Trophoblast cell (in vitro differentiated cells and primary cell): ENCODE measurements around the gene CFAP70.

Experiments
- DNase-seq, 2 donors: peaks; one replicate each; pipeline ENCODE4 v3.0.0-alpha.2; 2016
- H2AFZ ChIP-seq: 2 replicates; pipeline ENCODE4 v1.6.1; 2013; ENCODE audit warnings: low read length, moderate library complexity, mild to moderate bottlenecking; ENCODE audit not compliant: insufficient read depth, poor library complexity
- H2AK5ac ChIP-seq: 2 replicates; pipeline ENCODE4 v1.6.1; 2013; ENCODE audit warnings: mild to moderate bottlenecking, low read length
- H2BK120ac ChIP-seq: 2 replicates; pipeline ENCODE4 v1.6.1; 2013; ENCODE audit warnings: low read length, mild to moderate bottlenecking, moderate library complexity; ENCODE audit not compliant: insufficient read depth, poor library complexity
- H2BK12ac ChIP-seq: 2 replicates; pipeline ENCODE4 v1.6.1; 2013; ENCODE audit warnings: mild to moderate bottlenecking, low read length, moderate library complexity
- H2BK5ac ChIP-seq: 2 replicates; pipeline ENCODE4 v1.6.1; 2013; ENCODE audit warnings: low read length, low read depth, moderate library complexity, mild to moderate bottlenecking; ENCODE audit not compliant: poor library complexity
- H3K14ac ChIP-seq: 2 replicates; pipeline ENCODE4 v1.6.1; 2013; ENCODE audit warnings: mild to moderate bottlenecking, low read length
- H3K18ac ChIP-seq: 2 replicates; pipeline ENCODE4 v1.6.1; 2013; ENCODE audit warnings: mild to moderate bottlenecking, low read length
- H3K23ac ChIP-seq: 2 replicates; pipeline ENCODE4 v1.6.1; 2013; ENCODE audit warnings: low read length
- H3K27ac ChIP-seq: 2 replicates; pipeline ENCODE4 v1.5.1; 2013; ENCODE audit warnings: low read depth, mild to moderate bottlenecking, inconsistent platforms, low read length, moderate library complexity
- H3K27me3 ChIP-seq: 2 replicates; pipeline ENCODE4 v1.6.1; 2013; ENCODE audit warnings: inconsistent platforms, mild to moderate bottlenecking, low read length, moderate library complexity; ENCODE audit not compliant: insufficient read depth
- H3K36me3 ChIP-seq, 2 experiments: 1 replicate in 1 of 2; 2 replicates in 1 of 2; pipeline ENCODE4 v1.6.1; 2013; ENCODE audit warnings: low read length in 2 of 2, mild to moderate bottlenecking in 2 of 2, moderate library complexity in 1 of 2; ENCODE audit not compliant: insufficient read depth in 2 of 2, control insufficient read depth in 1 of 2
- H3K4ac ChIP-seq: 2 replicates; pipeline ENCODE4 v1.6.1; 2013; ENCODE audit warnings: low read depth, mild to moderate bottlenecking, low read length, moderate library complexity
- H3K4me1 ChIP-seq, 2 experiments: 1 replicate in 1 of 2; 2 replicates in 1 of 2; pipeline ENCODE4 v1.6.1; 2013; ENCODE audit warnings: low read length in 2 of 2, mild to moderate bottlenecking in 2 of 2, moderate library complexity in 1 of 2; ENCODE audit not compliant: insufficient read depth in 2 of 2, control insufficient read depth in 1 of 2
- H3K4me2 ChIP-seq: 2 replicates; pipeline ENCODE4 v1.6.1; 2013; ENCODE audit warnings: inconsistent platforms, mild to moderate bottlenecking, low read length, moderate library complexity
- H3K4me3 ChIP-seq: 2 replicates; pipeline ENCODE4 v1.5.1; 2013; ENCODE audit warnings: mild to moderate bottlenecking, low read depth, low read length, inconsistent platforms
- H3K79me1 ChIP-seq: one replicate; pipeline ENCODE4 v1.6.1; 2013; ENCODE audit warnings: low read length
- H3K79me2 ChIP-seq: 2 replicates; pipeline ENCODE4 v1.6.1; 2013; ENCODE audit warnings: low read length, mild to moderate bottlenecking; ENCODE audit not compliant: control insufficient read depth, insufficient read depth, poor library complexity
- H3K9ac ChIP-seq: 2 replicates; pipeline ENCODE4 v1.6.1; 2013; ENCODE audit warnings: mild to moderate bottlenecking, low read length
- H3K9me3 ChIP-seq: 2 replicates; pipeline ENCODE4 v1.6.1; 2013; ENCODE audit warnings: low read depth, mild to moderate bottlenecking, control low read depth, inconsistent platforms, low read length; ENCODE audit not compliant: insufficient read depth
- H4K12ac ChIP-seq: 2 replicates; pipeline ENCODE4 v1.6.1; 2013; ENCODE audit warnings: low read depth, mild to moderate bottlenecking, low read length, moderate library complexity
- H4K8ac ChIP-seq: 2 replicates; pipeline ENCODE4 v1.6.1; 2013; ENCODE audit warnings: low read depth, mild to moderate bottlenecking, low read length, moderate library complexity
- H4K91ac ChIP-seq: one replicate; pipeline ENCODE4 v1.6.1; 2013; ENCODE audit warnings: low read depth, mild to moderate bottlenecking, low read length, moderate library complexity
- WGBS: extraction: QIAGEN DNeasy Blood & Tissue Kit; methylation state at CpG from one replicate; pipeline ENCODE4 v1.1.7; 2013; ENCODE audit warnings: missing lambda C conversion rate; ENCODE audit not compliant: insufficient read length, insufficient coverage; ENCODE audit errors: extremely low coverage; 5-methylcytosine and 5-hydroxymethylcytosine counted together

Gene CFAP70

DNA sequence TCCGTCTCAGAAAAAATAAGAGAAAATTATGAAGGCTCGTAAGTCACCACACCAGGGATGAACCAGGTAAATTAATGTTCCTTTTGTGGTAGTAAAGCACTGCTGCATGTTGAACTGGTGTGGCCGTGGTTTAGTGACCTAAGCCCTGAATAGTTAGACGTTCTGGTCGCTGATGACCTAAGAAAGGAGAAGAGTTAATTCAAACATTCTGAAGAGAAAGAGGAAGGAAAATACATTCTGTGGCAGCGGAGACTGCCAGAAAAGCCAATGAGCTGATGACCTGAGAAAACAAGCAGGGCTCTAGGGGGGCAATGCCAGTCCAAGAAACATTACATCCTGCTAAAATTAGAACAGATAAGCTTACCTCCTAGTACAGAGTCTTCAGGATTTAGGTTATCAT, 129.1 kb downstream of the CFAP70 start:
- no peak for DNase-seq
- no peak overlapping the region for H4K91ac ChIP-seq
- no peak overlapping the region for H2BK5ac ChIP-seq
- H3K9me3 ChIP-seq = no peaks in the 10 kb centered on the region
- WGBS = no CpG with 5 or more reads among the region's 6 CpGs
- H3K4me2 ChIP-seq = no peak overlapping the region
- H3K4me1 ChIP-seq = no peaks in the 10 kb centered on the region
- no peak overlapping the region for H3K23ac ChIP-seq
- no peaks in the 10 kb centered on the region for H3K27me3 ChIP-seq
- H3K79me1 ChIP-seq = no peaks in the 10 kb centered on the region
- H2AFZ ChIP-seq = no peak overlapping the region
- H3K14ac ChIP-seq = no peak overlapping the region
- H2AK5ac ChIP-seq = no peak overlapping the region
- H3K18ac ChIP-seq = no peak overlapping the region
- no peak overlapping the region for H2BK120ac ChIP-seq
- H3K79me2 ChIP-seq = no peaks in the 10 kb centered on the region
- no peak overlapping the region for H3K9ac ChIP-seq
- no peak overlapping the region for H3K4me3 ChIP-seq
- H4K12ac ChIP-seq = no peak overlapping the region
- no peak overlapping the region for H3K27ac ChIP-seq
- H3K4ac ChIP-seq = no peak overlapping the region
- H3K36me3 ChIP-seq = peaks cover 10 to 11% of the 10 kb centered on the region in 2 experiments
- no peak overlapping the region for H2BK12ac ChIP-seq
- no peak overlapping the region for H4K8ac ChIP-seq

DNA sequence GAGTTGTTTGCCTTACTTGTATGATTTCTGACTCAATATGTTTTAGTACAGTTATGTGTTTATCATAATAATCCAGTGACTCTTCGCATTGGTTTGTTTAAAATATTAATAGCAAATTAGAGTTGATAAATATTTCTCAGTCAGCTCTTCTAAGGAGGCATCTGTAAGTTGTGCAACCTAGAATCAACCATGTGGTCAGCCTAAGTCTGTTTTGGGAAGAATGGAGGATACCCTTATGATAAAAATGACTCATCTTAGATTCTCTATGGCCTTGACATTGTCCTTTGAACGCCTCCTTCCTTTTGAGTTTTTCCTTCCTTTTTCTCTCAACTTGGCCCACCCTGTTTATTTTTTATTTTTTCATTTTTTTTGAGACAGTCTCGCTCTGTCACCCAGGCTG, 130.4 kb downstream of the CFAP70 start:
- no CpG with 5 or more reads among the region's 3 CpGs for WGBS

GRCh38 chr10:73226663-73227062, 132.0 kb downstream of the CFAP70 start:
- Histone ChIP-seq H3K27ac (no peak overlapping the region), H3K4ac (no peak overlapping the region), H3K4me3 (no peak overlapping the region), H2BK12ac (no peak overlapping the region), H2BK5ac (no peak overlapping the region), H3K23ac (no peak overlapping the region), H3K4me2 (no peak overlapping the region), H3K14ac (no peak overlapping the region), H4K91ac (no peak overlapping the region), H4K8ac (no peak overlapping the region), H3K36me3 (peaks cover 1 to 6% of the 10 kb centered on the region in 2 experiments), H3K79me1 (no peaks in the 10 kb centered on the region), H3K79me2 (no peaks in the 10 kb centered on the region), H4K12ac (no peak overlapping the region), H3K18ac (no peak overlapping the region), H2AK5ac (no peak overlapping the region), H3K9ac (no peak overlapping the region), H3K27me3 (no peaks in the 10 kb centered on the region), H3K4me1 (no peaks in the 10 kb centered on the region), H2BK120ac (no peak overlapping the region), H3K9me3 (no peaks in the 10 kb centered on the region), H2AFZ (no peak overlapping the region)
- DNase-seq = no peak

More for the DNA sequence above, 130.4 kb downstream of the CFAP70 start:
- no peaks in the 10 kb centered on the region for H3K79me1 ChIP-seq
- H2AFZ ChIP-seq = no peak overlapping the region
- H3K27ac ChIP-seq = no peak overlapping the region
- no peak for DNase-seq
- H3K36me3 ChIP-seq = peaks cover 7 to 9% of the 10 kb centered on the region in 2 experiments
- H3K4me1 ChIP-seq = no peaks in the 10 kb centered on the region
- H2BK12ac ChIP-seq = no peak overlapping the region
- no peak overlapping the region for H4K91ac ChIP-seq
- no peak overlapping the region for H2BK5ac ChIP-seq
- H2BK120ac ChIP-seq = no peak overlapping the region
- no peak overlapping the region for H4K12ac ChIP-seq
- no peaks in the 10 kb centered on the region for H3K79me2 ChIP-seq
- no peak overlapping the region for H3K9ac ChIP-seq
- no peak overlapping the region for H3K23ac ChIP-seq
- no peak overlapping the region for H3K4me2 ChIP-seq
- H3K27me3 ChIP-seq = no peaks in the 10 kb centered on the region
- no peak overlapping the region for H3K4ac ChIP-seq
- no peak overlapping the region for H2AK5ac ChIP-seq
- no peak overlapping the region for H3K4me3 ChIP-seq
- H3K18ac ChIP-seq = no peak overlapping the region
- no peaks in the 10 kb centered on the region for H3K9me3 ChIP-seq
- no peak overlapping the region for H3K14ac ChIP-seq
- no peak overlapping the region for H4K8ac ChIP-seq

- no peaks in the 10 kb centered on the region for H3K79me2 ChIP-seq
Measured at GRCh38 chr10:73225518-73225917, 133.1 kb downstream of the CFAP70 start.

More at GRCh38 chr10:73225518-73225917, 133.1 kb downstream of the CFAP70 start:
- no peaks in the 10 kb centered on the region for H3K4me1 ChIP-seq
- H3K27ac ChIP-seq = no peak overlapping the region
- H4K8ac ChIP-seq = no peak overlapping the region
- no peak overlapping the region for H2BK120ac ChIP-seq
- H3K9me3 ChIP-seq = no peaks in the 10 kb centered on the region
- DNase-seq = no peak
- H2AFZ ChIP-seq = no peak overlapping the region
- H3K4me2 ChIP-seq = no peak overlapping the region
- no peak overlapping the region for H3K18ac ChIP-seq
- H3K79me1 ChIP-seq = no peaks in the 10 kb centered on the region
- no peak overlapping the region for H3K9ac ChIP-seq
- no peak overlapping the region for H3K4me3 ChIP-seq
- no peak overlapping the region for H4K91ac ChIP-seq
- peaks cover 0 to 6% of the 10 kb centered on the region in 2 experiments for H3K36me3 ChIP-seq
- no peak overlapping the region for H2AK5ac ChIP-seq
- H2BK12ac ChIP-seq = no peak overlapping the region
- no peak overlapping the region for H3K14ac ChIP-seq
- no peaks in the 10 kb centered on the region for H3K27me3 ChIP-seq
- H2BK5ac ChIP-seq = no peak overlapping the region
- H3K4ac ChIP-seq = no peak overlapping the region
- no peak overlapping the region for H3K23ac ChIP-seq
- no peak overlapping the region for H4K12ac ChIP-seq
